Adipose tissue (tissue), 3 donors: ENCODE results near the gene LCAT. TPM values are rescaled to one million over a fixed set of nuclear protein-coding genes. Genes with fewer than 3 reads are reported as not detected.

Experiments
- H3K27ac ChIP-seq: one replicate; pipeline ENCODE4 v1.5.1; 2013; ENCODE audit warnings: low read depth, low read length
- WGBS, 3 donors: extraction: QIAGEN DNeasy Blood & Tissue Kit; methylation state at CpG; one replicate each; pipeline ENCODE4 v1.1.7; 2013; 5-methylcytosine and 5-hydroxymethylcytosine counted together
- polyA plus RNA-seq, 3 donors: library from polyadenylated mRNA; stranded (reverse); fragments of 200-250 nt; gene quantifications; one replicate each; pipeline ENCODE4 v1.2.3, GENCODE V29; 2013
- donor health status: healthy with polysubstance abuse.
- donor health status: Bipolar disorder and iron deficiency.
- donor health status: healthy.

Gene LCAT
- polyA plus RNA-seq, 3 donors, result 7.5 to 34.0 (median 18.5) TPM

DNA sequence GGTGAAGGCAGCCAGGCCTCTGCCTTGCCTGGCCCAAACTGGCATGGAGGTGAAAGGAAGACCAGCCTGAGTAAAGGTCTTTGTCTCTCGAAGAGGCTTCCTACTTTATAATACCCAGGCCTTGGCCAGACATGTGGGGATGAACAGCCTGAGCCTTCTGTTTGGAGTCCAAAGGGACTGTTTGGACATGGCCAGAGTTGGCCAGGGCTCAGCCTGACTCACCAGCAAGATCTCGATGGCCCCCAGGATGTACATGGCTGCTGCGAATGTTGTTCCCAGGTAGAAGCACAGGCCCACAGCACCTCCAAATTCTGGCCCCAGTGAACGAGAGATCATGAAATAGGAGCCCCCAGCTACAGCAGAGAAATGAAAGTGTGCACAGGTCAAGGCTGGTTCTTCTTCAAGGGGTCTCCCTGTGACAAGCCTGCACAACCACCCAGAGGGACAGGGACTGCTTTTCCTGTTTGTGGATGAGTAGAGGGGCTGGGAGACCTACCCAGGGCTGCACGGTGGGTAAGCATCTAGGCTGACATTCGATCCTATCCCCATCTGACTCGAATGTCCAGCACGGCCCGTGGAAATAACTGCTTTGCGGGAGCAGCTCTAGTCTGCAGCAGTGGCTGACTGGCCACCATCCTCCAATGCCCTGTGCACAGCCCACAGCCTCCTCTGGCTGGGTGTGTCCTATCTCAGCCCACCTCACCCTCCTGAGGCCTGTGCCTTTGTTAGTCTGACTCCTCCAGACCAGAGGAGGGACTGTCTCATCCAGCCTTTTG lies 10.7 kb upstream of the LCAT start:
- no peak overlapping the region for H3K27ac ChIP-seq
- WGBS, 3 donors, result 78 to 92% (median 88%) methylated on average over 10 of the region's 10 CpGs

DNA sequence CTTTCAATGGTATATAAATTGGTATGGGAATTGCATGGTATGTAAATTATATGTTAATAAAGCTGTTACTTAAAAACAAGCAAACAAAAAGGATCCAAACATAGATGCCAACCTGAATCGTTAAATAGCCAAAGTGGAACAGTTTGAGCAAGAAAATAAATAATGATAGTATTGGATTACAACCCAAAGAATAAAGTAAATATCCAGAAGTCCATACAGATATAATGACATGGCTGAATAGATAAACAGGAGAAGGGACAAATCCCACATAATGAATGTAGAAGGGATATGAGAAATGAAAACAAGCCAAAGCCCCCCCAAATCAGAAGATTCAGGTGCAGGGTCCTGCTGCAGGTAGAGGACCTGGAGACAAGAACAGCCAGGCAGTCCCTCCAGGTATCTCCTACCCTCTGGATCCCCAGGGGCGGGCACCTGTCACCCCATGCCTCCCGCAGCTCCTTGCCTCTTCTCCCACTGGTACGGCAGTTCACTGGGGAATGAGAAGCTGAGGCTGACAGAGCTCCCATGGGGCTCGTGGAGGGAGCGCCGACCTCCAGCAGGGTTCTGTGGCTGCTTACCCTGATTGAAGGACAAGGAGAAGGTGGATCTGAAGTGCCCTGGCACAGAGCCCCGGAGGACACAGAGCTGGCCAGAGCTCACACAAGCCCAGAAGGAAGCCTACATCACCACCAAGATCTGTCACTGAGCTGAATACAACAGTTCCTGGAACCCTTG lies 9.9 kb upstream of the LCAT start:
- no peak overlapping the region for H3K27ac ChIP-seq

GRCh38 chr16:67951485-67951884 lies 7.6 kb upstream of the LCAT start:
- 52 to 65% (median 64%) methylated on average over 12 of the region's 12 CpGs for WGBS, 3 donors
- no peak overlapping the region for H3K27ac ChIP-seq

More for the DNA sequence above, 9.9 kb upstream of the LCAT start:
- 85 to 92% (median 90%) methylated on average over 8 of the region's 8 CpGs for WGBS, 3 donors

DNA sequence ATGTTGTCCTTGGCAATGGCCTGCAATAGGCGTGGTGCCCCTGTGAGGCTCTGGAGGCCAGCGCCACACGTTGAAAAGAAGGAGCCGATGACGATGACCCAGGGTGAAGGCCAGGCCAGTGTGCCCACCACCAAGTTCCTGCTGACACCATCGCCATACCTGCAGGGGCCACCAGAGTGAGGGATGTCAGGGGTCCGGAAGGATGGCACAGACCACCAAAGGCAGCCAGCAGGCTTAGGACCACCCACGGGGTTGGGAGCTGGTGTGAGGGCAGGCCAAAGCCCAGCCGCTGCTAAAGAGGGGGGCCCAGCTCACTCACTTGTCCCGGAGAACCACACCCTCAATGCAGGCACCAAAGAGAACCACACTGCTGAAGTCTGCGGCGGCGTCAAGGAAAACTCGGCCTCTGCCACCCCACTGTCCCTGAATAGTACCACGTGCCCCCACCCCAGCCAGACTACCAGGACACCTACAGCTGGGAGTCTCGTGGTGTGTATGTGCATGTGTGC lies 6.5 kb upstream of the LCAT start:
- 86 to 92% (median 87%) methylated on average over 16 of the region's 16 CpGs for WGBS, 3 donors

GRCh38 chr16:67949645-67950044 lies 5.7 kb upstream of the LCAT start:
- 87 to 92% (median 89%) methylated on average over 9 to 11 of the region's 11 CpGs for WGBS, 3 donors
- no peak overlapping the region for H3K27ac ChIP-seq

More for the DNA sequence above, 6.5 kb upstream of the LCAT start:
- H3K27ac ChIP-seq, result no peak overlapping the region

DNA sequence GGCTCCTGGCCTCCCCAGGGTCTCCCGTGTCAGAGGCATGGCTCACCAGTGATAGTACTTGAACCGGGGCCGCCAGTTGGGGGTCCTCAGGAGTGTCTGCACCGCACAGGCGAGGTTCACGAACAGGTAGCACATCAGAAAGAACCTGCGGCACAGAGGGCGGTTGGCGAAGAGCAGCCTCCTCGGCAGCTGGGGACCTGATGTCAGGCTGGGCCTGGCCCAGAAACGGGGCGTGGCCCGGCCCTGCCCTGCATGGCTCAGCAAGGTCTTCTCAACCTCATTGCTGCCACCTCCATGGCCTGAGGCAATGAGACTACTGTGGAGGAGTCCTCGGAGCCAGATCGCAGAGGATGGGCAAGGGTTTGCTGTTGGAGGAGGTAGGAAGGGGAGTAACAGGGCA lies 4.1 kb upstream of the LCAT start:
- H3K27ac ChIP-seq, result no peak overlapping the region
- WGBS, 3 donors, result 92 to 94% (median 93%) methylated on average over 15 of the region's 15 CpGs

DNA sequence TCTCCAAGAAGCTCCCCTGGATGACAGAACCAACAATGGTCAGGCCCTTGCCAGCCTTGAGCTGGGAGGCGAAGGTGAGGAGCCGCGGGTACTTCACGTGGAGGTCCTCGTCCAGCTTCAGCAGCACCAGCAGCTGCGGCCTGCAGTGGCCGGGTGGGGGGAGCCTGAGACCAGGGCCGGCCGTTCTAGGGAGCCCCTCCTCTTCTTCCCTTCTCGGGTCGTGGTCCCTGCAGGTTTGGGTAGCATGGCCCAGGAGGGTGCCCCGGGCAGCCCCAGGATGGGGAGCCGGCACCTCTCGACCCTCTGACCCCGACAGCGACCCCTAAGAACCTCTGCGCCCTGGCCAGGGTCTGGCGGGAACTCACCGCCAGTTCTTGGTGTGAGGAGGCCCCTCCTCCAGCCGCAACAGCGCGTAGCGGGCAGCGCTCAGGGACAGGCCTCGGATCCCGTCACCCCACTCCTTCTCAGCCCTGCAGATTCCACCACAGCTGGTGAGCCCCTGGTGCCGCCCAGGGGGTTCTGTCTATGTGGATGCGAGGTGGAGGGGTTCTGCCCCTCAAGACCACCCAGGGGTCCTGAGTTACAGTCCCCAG lies 3.1 kb upstream of the LCAT start:
- no peak overlapping the region for H3K27ac ChIP-seq
- 90 to 95% (median 94%) methylated on average over 24 to 28 of the region's 28 CpGs for WGBS, 3 donors

DNA sequence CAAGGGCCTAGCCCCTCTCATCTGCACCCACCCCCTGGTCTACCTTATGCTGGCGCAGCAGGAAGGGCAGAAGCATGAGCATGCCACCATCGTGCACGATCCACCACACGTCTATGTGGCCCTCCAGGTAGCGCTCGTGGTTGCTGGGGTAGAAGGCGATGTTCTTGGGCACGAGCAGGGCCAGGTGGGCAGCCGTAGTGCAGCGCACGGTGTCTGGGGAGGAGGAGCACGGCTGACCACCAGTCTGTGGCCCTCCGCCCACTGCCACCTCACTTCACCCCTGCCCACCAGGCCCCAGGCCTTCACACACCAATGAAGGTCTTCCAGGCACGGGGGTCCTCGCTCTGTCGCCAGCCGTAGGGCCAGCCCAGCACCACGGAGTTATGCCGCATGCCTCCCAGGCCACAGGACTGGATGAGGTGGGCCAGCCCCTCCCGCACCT lies 2.2 kb upstream of the LCAT start:
- no peak overlapping the region for H3K27ac ChIP-seq
- 93 to 95% (median 94%) methylated on average over 18 to 20 of the region's 20 CpGs for WGBS, 3 donors

GRCh38 chr16:67945392-67945933 lies 1.5 kb upstream of the LCAT start:
- WGBS, 3 donors, result 75 to 89% (median 80%) methylated on average over 24 of the region's 24 CpGs
- no peak overlapping the region for H3K27ac ChIP-seq

GRCh38 chr16:67944690-67945391 lies 921 bp upstream of the LCAT start:
- H3K27ac ChIP-seq, result no peak overlapping the region
- 89 to 92% (median 91%) methylated on average over 24 of the region's 24 CpGs for WGBS, 3 donors

DNA sequence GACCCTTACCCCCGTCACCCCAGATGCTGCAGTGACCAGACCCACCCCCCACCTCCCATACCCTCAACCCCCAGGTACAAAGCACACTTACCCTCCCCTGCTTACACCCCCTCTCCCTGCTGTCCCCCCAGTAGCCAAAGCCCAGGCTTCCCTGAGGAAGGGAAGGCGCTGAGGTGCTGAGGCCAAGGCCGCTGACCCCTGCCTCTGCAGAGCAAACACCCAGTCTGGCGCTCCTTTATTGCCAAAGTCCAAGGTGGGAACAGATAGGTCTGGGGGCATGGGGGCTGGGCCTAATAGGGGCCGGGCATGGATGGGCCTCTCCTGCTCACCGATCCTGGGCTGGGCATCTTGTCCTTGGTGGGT lies 683 bp downstream of the LCAT start:
- 83 to 89% (median 85%) methylated on average over 6 of the region's 6 CpGs for WGBS, 3 donors
- H3K27ac ChIP-seq, result no peak overlapping the region

- 80 to 91% (median 85%) methylated on average over 27 of the region's 27 CpGs for WGBS, 3 donors
- no peak overlapping the region for H3K27ac ChIP-seq
Measured at GRCh38 chr16:67942510-67943255, 1.2 kb downstream of the LCAT start.

DNA sequence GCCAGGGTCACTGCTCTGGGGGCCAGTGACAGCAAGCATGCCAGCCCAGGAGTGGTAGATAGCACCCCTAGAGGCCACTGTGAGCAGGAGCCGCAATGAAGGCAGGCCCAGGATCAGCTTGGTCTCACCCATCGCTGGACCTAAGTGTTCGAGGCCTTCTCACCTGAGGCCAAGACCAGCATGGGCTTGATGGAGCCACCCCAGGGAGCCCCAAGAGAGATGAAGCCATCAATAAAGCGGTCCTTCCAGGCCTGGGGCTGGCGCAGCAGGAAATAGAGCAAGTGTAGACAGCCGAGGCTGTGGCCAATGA lies 1.8 kb downstream of the LCAT start:
- WGBS, 3 donors, result 72 to 80% (median 80%) methylated on average over 6 of the region's 6 CpGs
- no peak overlapping the region for H3K27ac ChIP-seq

DNA sequence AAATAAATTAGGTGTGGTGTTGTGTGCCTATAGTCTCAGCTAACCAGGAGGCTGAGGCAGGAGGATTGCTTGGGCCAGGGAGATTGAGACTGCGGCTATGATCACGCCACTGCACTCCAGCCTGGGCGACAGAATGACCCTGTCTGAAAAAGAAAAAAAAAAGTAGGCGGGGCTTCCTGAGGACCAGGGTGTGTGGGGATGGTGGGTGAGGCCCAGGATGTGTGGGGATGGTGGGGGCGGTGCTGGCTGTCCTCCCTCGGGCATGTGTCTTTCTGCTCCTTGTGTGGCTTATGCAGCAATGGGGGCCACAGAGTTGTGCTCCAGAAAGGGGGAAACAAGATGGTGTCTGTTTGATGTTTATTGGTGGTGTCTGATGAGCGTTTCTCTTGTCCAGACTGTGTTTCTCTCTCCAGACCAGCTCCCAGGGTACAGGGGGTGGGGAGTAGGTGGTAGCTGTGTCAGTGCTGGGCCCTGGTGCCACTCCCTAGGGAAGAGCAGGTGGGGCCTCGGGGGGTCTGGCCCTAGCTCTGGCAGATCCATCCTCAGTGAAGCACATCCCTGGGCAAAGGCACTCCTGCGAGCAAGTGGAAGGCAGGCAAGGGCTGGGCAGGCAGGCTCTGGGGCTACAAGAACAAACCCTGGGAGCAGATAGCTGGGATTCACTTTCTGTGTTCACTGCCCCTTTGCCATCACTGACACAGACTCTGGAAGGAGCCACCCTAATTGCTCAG lies 2.3 kb downstream of the LCAT start:
- WGBS, 3 donors, result 78 to 87% (median 81%) methylated on average over 9 of the region's 9 CpGs
- no peak overlapping the region for H3K27ac ChIP-seq

GRCh38 chr16:67940446-67941089 lies 3.4 kb downstream of the LCAT start:
- no peak overlapping the region for H3K27ac ChIP-seq
- WGBS, 3 donors, result 92 to 97% (median 95%) methylated on average over 5 of the region's 5 CpGs

GRCh38 chr16:67939507-67940445 lies 4.1 kb downstream of the LCAT start:
- 66 to 71% (median 68%) methylated on average over 31 to 33 of the region's 33 CpGs for WGBS, 3 donors
- H3K27ac ChIP-seq, result no peak overlapping the region
